Karpas-422 (cell line): Measurements from ENCODE around the gene IL1R2. TPM values are rescaled to one million over a fixed set of nuclear protein-coding genes. Genes with fewer than 3 reads are reported as not detected.

Source experiments
- DNase-seq: peaks from one replicate; pipeline ENCODE4 v3.0.0-alpha.2; 2015
- H2AFZ ChIP-seq: fragments of 200-600 bp; sonication (generic); 2 replicates; pipeline ENCODE4 v1.6.1; 2014; ENCODE audit warnings: antibody characterized with exemption, low read length, mixed read lengths
- H3K27ac ChIP-seq: fragments of 200-600 bp; sonication (generic); 2 replicates; pipeline ENCODE4 v1.5.1; 2014; ENCODE audit warnings: mild to moderate bottlenecking, low read length, moderate library complexity
- H3K27me3 ChIP-seq: fragments of 200-600 bp; sonication (generic); 2 replicates; pipeline ENCODE4 v1.6.1; 2014; ENCODE audit warnings: low read length, mixed read lengths
- H3K36me3 ChIP-seq: fragments of 200-600 bp; sonication (generic); 2 replicates; pipeline ENCODE4 v1.6.1; 2014; ENCODE audit warnings: low read length, mixed read lengths; ENCODE audit not compliant: insufficient read depth
- H3K4me1 ChIP-seq: fragments of 200-600 bp; sonication (generic); 2 replicates; pipeline ENCODE4 v1.6.1; 2014; ENCODE audit warnings: mild to moderate bottlenecking, low read length, mixed read lengths
- H3K4me2 ChIP-seq: fragments of 200-600 bp; sonication (generic); 2 replicates; pipeline ENCODE4 v1.6.1; 2014; ENCODE audit warnings: low read length, low read depth, mild to moderate bottlenecking; ENCODE audit not compliant: poor library complexity, severe bottlenecking
- H3K4me3 ChIP-seq: fragments of 200-600 bp; sonication (generic); 2 replicates; pipeline ENCODE4 v1.5.1; 2014; ENCODE audit warnings: mild to moderate bottlenecking, antibody characterized with exemption, low read length, mixed read lengths
- H3K79me2 ChIP-seq: fragments of 200-600 bp; sonication (generic); 2 replicates; pipeline ENCODE4 v1.6.1; 2014; ENCODE audit warnings: mild to moderate bottlenecking, low read length, mixed read lengths
- H3K9ac ChIP-seq: fragments of 200-600 bp; sonication (generic); 2 replicates; pipeline ENCODE4 v1.6.0; 2014; ENCODE audit warnings: low read length
- H3K9me2 ChIP-seq: fragments of 200-600 bp; sonication (generic), shearing (Covaris generic); replicated peaks from 2 replicates; pipeline ENCODE4 v1.6.0; 2014; ENCODE audit warnings: mild to moderate bottlenecking, low read length, moderate library complexity; ENCODE audit not compliant: insufficient read depth
- H3K9me3 ChIP-seq: fragments of 300-700, 200-600 bp; sonication (generic); 2 replicates; pipeline ENCODE4 v1.6.1; 2014; ENCODE audit warnings: low read length, mixed read lengths
- H4K20me1 ChIP-seq: fragments of 200-600 bp; sonication (generic); 2 replicates; pipeline ENCODE4 v1.6.1; 2014; ENCODE audit warnings: mild to moderate bottlenecking, antibody characterized with exemption, low read length, low read depth; ENCODE audit not compliant: insufficient read depth
- total RNA-seq: library from RNA; depleted of rRNA; stranded (reverse); fragments of >200 nt; shearing (Covaris generic); gene quantifications from 2 replicates; pipeline ENCODE4 v1.2.3, GENCODE V29; 2014; ENCODE audit warnings: low replicate concordance; rRNA removed

Gene IL1R2
- total RNA-seq, 1 experiment from 2014 or later: not detected

GRCh38 chr2:102072741-102073140 is 81.0 kb downstream of the IL1R2 start:
- Histone ChIP-seq H3K36me3 (no peaks in the 10 kb centered on the region), H3K27ac (no peak overlapping the region), H3K4me2 (no peak overlapping the region), H3K9me3 (no peaks in the 10 kb centered on the region), H2AFZ (no peak overlapping the region), H3K4me3 (no peak overlapping the region), H4K20me1 (no peaks in the 10 kb centered on the region), H3K9me2 (no peaks in the 10 kb centered on the region), H3K4me1 (no peaks in the 10 kb centered on the region), H3K27me3 (no peaks in the 10 kb centered on the region), H3K79me2 (no peaks in the 10 kb centered on the region), H3K9ac (no peak overlapping the region)
- no peak for DNase-seq

- Histone ChIP-seq H3K4me2 (no peak overlapping the region), H3K9me3 (no peaks in the 10 kb centered on the region), H2AFZ (no peak overlapping the region), H3K9ac (no peak overlapping the region), H3K27me3 (no peaks in the 10 kb centered on the region), H3K4me1 (no peaks in the 10 kb centered on the region), H3K79me2 (no peaks in the 10 kb centered on the region), H3K36me3 (no peaks in the 10 kb centered on the region), H3K9me2 (no peaks in the 10 kb centered on the region), H3K27ac (no peak overlapping the region), H4K20me1 (no peaks in the 10 kb centered on the region), H3K4me3 (no peak overlapping the region)
- DNase-seq: no peak
Measured at GRCh38 chr2:102073168-102073724, 81.5 kb downstream of the IL1R2 start.

- no peak overlapping the region for H3K27ac ChIP-seq
- no peak overlapping the region for H3K4me3 ChIP-seq
- H3K4me1 ChIP-seq: no peaks in the 10 kb centered on the region
- H3K79me2 ChIP-seq: no peaks in the 10 kb centered on the region
- H3K4me2 ChIP-seq: no peak overlapping the region
- no peak overlapping the region for H2AFZ ChIP-seq
- H3K36me3 ChIP-seq: no peaks in the 10 kb centered on the region
- peak; percentile 44 for DNase-seq
- no peaks in the 10 kb centered on the region for H3K9me2 ChIP-seq
- H4K20me1 ChIP-seq: no peaks in the 10 kb centered on the region
- H3K9ac ChIP-seq: no peak overlapping the region
- no peaks in the 10 kb centered on the region for H3K27me3 ChIP-seq
- H3K9me3 ChIP-seq: no peaks in the 10 kb centered on the region
Measured at GRCh38 chr2:102074152-102074783, 82.5 kb downstream of the IL1R2 start.

GRCh38 chr2:102075479-102075878 is 83.7 kb downstream of the IL1R2 start:
- H3K9ac ChIP-seq: no peak overlapping the region
- no peak overlapping the region for H3K4me3 ChIP-seq
- no peaks in the 10 kb centered on the region for H3K4me1 ChIP-seq
- no peaks in the 10 kb centered on the region for H3K27me3 ChIP-seq
- H3K9me3 ChIP-seq: no peaks in the 10 kb centered on the region
- H4K20me1 ChIP-seq: no peaks in the 10 kb centered on the region
- H3K79me2 ChIP-seq: no peaks in the 10 kb centered on the region
- H3K36me3 ChIP-seq: no peaks in the 10 kb centered on the region
- H3K9me2 ChIP-seq: no peaks in the 10 kb centered on the region
- H3K27ac ChIP-seq: no peak overlapping the region
- H3K4me2 ChIP-seq: no peak overlapping the region
- no peak overlapping the region for H2AFZ ChIP-seq
- no peak for DNase-seq

GRCh38 chr2:102076512-102076911 is 84.8 kb downstream of the IL1R2 start:
- Histone ChIP-seq H3K27ac (no peak overlapping the region), H4K20me1 (no peaks in the 10 kb centered on the region)

More at GRCh38 chr2:102076512-102076911, 84.8 kb downstream of the IL1R2 start:
- H3K9ac ChIP-seq: no peak overlapping the region
- no peak overlapping the region for H2AFZ ChIP-seq
- H3K4me2 ChIP-seq: no peak overlapping the region
- no peak for DNase-seq
- no peaks in the 10 kb centered on the region for H3K36me3 ChIP-seq
- H3K79me2 ChIP-seq: no peaks in the 10 kb centered on the region
- H3K4me1 ChIP-seq: no peaks in the 10 kb centered on the region
- H3K27me3 ChIP-seq: no peaks in the 10 kb centered on the region
- H3K4me3 ChIP-seq: no peak overlapping the region
- no peaks in the 10 kb centered on the region for H3K9me2 ChIP-seq
- no peaks in the 10 kb centered on the region for H3K9me3 ChIP-seq

Other genes with a start within 250 kb of the IL1R2 start
- not detected in 2 replicates for gene IL1R1, start 150.8 kb downstream of the IL1R2 start, total RNA-seq
- gene IL1RL2, start 195.1 kb downstream of the IL1R2 start, total RNA-seq: not detected in 2 replicates